Measurements from ENCODE around the gene OMP.

Gene OMP

DNA sequence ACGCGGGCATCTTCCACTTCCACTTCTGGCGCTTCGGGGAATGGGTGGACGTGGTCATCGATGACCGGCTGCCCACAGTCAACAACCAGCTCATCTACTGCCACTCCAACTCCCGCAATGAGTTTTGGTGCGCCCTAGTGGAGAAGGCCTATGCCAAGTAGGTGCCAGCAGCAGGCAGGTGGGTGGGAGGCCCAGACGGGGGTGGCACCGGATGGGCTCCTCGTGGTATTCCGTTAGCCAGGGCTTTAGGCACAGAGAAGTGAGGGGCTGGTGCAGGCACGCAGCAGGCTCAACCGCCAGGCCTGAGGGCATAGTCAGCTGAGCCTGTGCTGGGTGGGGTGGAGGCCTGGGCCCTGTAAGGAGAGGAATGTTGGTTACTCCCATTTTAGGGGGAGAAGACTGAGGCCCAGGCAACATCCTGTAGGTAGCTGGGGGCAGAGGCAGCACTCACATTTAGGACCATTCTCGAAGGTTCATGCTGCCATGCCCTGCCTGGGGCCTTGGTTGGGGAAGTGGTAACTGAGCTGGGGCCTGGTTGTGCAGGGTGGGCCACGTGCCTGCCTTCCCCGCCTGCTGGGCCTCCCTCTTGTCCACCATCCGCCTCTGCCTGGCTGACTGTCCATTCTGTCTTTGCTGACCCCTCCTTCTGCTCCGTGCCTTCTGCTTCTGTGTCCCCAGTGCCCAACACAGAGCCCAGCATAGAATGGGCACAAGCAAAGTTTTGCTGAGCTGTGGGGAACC, 10.2 kb downstream of the OMP start:
- no peak for TF ChIP-seq EZH2phosphoT487 (IDR thresholded peaks at IDR 0.05; ENCODE audit: low read length)
- TF ChIP-seq, protein P1, sequence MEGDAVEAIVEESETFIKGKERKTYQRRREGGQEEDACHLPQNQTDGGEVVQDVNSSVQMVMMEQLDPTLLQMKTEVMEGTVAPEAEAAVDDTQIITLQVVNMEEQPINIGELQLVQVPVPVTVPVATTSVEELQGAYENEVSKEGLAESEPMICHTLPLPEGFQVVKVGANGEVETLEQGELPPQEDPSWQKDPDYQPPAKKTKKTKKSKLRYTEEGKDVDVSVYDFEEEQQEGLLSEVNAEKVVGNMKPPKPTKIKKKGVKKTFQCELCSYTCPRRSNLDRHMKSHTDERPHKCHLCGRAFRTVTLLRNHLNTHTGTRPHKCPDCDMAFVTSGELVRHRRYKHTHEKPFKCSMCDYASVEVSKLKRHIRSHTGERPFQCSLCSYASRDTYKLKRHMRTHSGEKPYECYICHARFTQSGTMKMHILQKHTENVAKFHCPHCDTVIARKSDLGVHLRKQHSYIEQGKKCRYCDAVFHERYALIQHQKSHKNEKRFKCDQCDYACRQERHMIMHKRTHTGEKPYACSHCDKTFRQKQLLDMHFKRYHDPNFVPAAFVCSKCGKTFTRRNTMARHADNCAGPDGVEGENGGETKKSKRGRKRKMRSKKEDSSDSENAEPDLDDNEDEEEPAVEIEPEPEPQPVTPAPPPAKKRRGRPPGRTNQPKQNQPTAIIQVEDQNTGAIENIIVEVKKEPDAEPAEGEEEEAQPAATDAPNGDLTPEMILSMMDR (IDR thresholded peaks at IDR 0.05; ENCODE audit: low read length): no peak
- TF ChIP-seq EZH2 (optimal IDR thresholded peaks at IDR 0.05; ENCODE audit: low read depth, low read length): no peak
- 0 out of 2 replicates have a peak, but pooled peaks cover 3% of the 10 kb centered on the region for H3K4me1 ChIP-seq (ENCODE audit: low read length)

DNA sequence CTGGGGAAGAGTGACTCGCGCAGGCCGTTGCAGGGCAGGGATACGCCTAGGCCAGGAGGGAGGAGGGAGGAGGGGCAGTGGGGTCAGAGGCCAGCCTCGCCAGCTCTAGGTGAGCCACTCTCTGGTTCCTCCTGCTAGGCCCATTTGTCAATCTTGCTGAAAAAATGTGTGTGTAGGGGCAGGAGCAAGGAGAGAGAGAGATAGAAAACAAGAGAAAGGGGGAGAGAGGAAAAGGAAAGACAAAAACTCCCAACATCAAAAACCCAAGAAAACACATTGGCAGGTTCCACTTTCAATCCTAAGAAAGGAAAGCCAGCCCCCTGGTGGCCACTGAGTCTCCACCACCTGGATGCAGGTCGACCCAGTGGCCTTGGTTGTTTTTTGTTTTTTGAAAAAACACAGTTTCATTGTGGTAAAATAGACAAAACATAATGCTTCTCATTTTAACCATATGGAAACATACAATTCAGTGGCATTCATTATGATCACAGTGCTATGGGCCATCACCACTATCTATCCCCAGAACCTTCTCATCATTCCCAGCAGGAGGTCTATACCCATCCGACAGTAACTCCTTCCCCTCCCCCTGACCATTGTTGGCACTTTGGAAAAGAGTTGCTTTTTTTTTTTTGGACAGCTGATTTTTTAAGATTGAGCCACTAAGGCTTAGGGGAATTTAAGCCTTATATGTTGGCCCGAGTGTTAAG, 10.9 kb downstream of the OMP start:
- Histone ChIP-seq H3K27ac (ENCODE audit: low read length) (no peak overlapping the region), H3K4me2 (ENCODE audit: low read depth, low read length) (no peak overlapping the region)
- DNase-seq: peak; percentile 33

More for the DNA sequence above, 10.2 kb downstream of the OMP start:
- H3F3A ChIP-seq (ENCODE audit: insufficient read depth, low read length): no peaks in the 10 kb centered on the region
- H3K4me2 ChIP-seq (ENCODE audit: low read depth, low read length): no peak overlapping the region
- no peak for DNase-seq
- no peak overlapping the region for H3K4me3 ChIP-seq (ENCODE audit: low read length)
- no peak overlapping the region for H3K9ac ChIP-seq (ENCODE audit: low read length)
- peak overlapping the region; percentile 38 for H2AFZ ChIP-seq (ENCODE audit: low read length)
- no peaks in the 10 kb centered on the region for H3K9me2 ChIP-seq (replicated peaks; ENCODE audit: insufficient read depth, low read length)
- no peaks in the 10 kb centered on the region for H3K9me3 ChIP-seq (replicated peaks; ENCODE audit: insufficient read depth, low read length)
- no peak overlapping the region for H3K27ac ChIP-seq (ENCODE audit: low read length)
- no peaks in the 10 kb centered on the region for H4K20me1 ChIP-seq (ENCODE audit: insufficient read depth, low read length)
- peaks cover 8% of the 10 kb centered on the region for H3K27me3 ChIP-seq (replicated peaks; ENCODE audit: insufficient read depth, low read length)
- H3K79me2 ChIP-seq (ENCODE audit: low read length): no peaks in the 10 kb centered on the region
- H3K36me3 ChIP-seq (replicated peaks; ENCODE audit: insufficient read depth, low read length): no peaks in the 10 kb centered on the region

DNA sequence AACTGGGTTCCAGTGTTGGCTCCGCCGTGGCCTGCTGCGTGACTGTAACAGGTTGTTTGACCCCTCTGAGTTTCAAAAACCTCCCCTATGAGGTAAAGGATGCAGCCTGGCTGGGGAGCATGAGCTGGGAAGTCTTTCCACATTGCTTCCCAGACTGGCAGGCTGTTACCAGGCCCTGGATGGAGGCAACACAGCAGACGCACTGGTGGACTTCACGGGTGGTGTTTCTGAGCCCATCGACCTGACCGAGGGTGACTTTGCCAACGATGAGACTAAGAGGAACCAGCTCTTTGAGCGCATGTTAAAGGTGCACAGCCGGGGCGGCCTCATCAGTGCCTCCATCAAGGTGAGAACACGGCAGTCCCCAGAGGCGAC, 11.4 kb downstream of the OMP start:
- Histone ChIP-seq H3K4me2 (ENCODE audit: low read depth, low read length) (no peak overlapping the region), H3K9me3 (replicated peaks; ENCODE audit: insufficient read depth, low read length) (no peaks in the 10 kb centered on the region), H3K9ac (ENCODE audit: low read length) (no peak overlapping the region), H3K79me2 (ENCODE audit: low read length) (no peaks in the 10 kb centered on the region), H3K4me1 (ENCODE audit: low read length) (0 out of 2 replicates have a peak, but pooled peaks cover 3% of the 10 kb centered on the region), H3F3A (ENCODE audit: insufficient read depth, low read length) (no peaks in the 10 kb centered on the region), H3K36me3 (replicated peaks; ENCODE audit: insufficient read depth, low read length) (no peaks in the 10 kb centered on the region), H3K27me3 (replicated peaks; ENCODE audit: insufficient read depth, low read length) (no peaks in the 10 kb centered on the region; the same call in 1 of the 2 replicates), H4K20me1 (ENCODE audit: insufficient read depth, low read length) (no peaks in the 10 kb centered on the region), H3K9me2 (replicated peaks; ENCODE audit: insufficient read depth, low read length) (no peaks in the 10 kb centered on the region), H3K27ac (ENCODE audit: low read length) (no peak overlapping the region), H3K4me3 (ENCODE audit: low read length) (no peak overlapping the region), H2AFZ (ENCODE audit: low read length) (no peak overlapping the region)
- TF ChIP-seq EZH2phosphoT487 (IDR thresholded peaks at IDR 0.05; ENCODE audit: low read length): no peak
- TF ChIP-seq, protein P1 (IDR thresholded peaks at IDR 0.05; ENCODE audit: low read length): no peak
- TF ChIP-seq EZH2 (optimal IDR thresholded peaks at IDR 0.05; ENCODE audit: low read depth, low read length): no peak
- no peak for DNase-seq

More for the DNA sequence above, 10.9 kb downstream of the OMP start:
- Histone ChIP-seq H3K4me1 (ENCODE audit: low read length) (0 out of 2 replicates have a peak, but pooled peaks cover 3% of the 10 kb centered on the region), H3K9me2 (replicated peaks; ENCODE audit: insufficient read depth, low read length) (no peaks in the 10 kb centered on the region), H3K27me3 (replicated peaks; ENCODE audit: insufficient read depth, low read length) (peaks cover 2% of the 10 kb centered on the region; the same call in 1 of the 2 replicates), H3K4me3 (ENCODE audit: low read length) (no peak overlapping the region), H4K20me1 (ENCODE audit: insufficient read depth, low read length) (no peaks in the 10 kb centered on the region), H3K79me2 (ENCODE audit: low read length) (no peaks in the 10 kb centered on the region), H3K36me3 (replicated peaks; ENCODE audit: insufficient read depth, low read length) (no peaks in the 10 kb centered on the region), H3F3A (ENCODE audit: insufficient read depth, low read length) (no peaks in the 10 kb centered on the region), H2AFZ (ENCODE audit: low read length) (peak overlapping the region; percentile 38), H3K9ac (ENCODE audit: low read length) (no peak overlapping the region), H3K9me3 (replicated peaks; ENCODE audit: insufficient read depth, low read length) (no peaks in the 10 kb centered on the region)
- TF ChIP-seq EZH2 (optimal IDR thresholded peaks at IDR 0.05; ENCODE audit: low read depth, low read length): no peak
- TF ChIP-seq EZH2phosphoT487 (IDR thresholded peaks at IDR 0.05; ENCODE audit: low read length): no peak
- TF ChIP-seq, protein P1 (IDR thresholded peaks at IDR 0.05; ENCODE audit: low read length): peak; percentile 70

Measured in MM.1S (cell line).